T47D (cell line): ENCODE results near the gene ABHD17A.
"Not testable (repeated sequence)": the region's sequence is repeated elsewhere in the genome, so short reads cannot be mapped to it uniquely, and the experiment has no call there.

Experiments used
- DNase-seq, 2 experiments: peaks; one replicate each; pipeline versions ENCODE4 v3.0.0 to v3.0.0-alpha.2; 2011 to 2012; ENCODE audit warnings: low read depth in 1 of 2, low spot score in 1 of 2
- JUND ChIP-seq: IDR thresholded peaks from 2 replicates; pipeline ENCODE4 v1.6.1; 2012; ENCODE audit warnings: low read depth
- in situ Hi-C: cut with HindIII; loops from 2 replicates; pipeline ENCODE4 v1.10.0; 2016; ENCODE audit warnings: low sequenced_read_pairs, low pct_unique_long_range_greater_than_20kb

ABHD17A gene

DNA sequence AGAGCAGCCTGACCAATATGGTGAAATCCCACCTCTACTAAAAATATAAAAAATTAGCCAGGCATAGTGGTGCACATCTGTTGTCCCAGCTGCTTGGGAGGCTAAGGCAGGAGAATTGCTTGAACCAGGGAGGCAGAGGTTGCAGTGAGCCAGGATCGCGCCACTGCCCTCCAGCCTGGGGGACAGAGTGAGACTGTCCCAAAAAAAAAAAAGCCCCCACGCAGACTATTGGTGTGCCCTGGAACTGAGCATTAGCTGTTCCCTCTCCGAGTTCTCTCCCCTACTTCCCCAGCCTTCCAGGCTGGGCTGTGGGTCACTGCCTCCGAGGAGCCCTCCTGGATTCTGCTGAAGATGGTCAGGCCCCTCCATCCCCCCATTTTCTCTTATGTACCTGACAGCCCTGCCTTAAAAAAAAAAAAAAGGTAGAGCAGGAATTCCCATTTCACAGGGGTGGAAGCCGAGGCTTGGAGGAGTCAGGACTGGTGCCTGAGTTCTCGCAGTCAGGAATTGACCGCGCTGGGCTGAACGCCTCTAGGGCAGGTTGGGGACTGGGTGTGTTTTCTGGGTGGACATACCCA, 21.8 kb upstream of the ABHD17A start:
- no peak for DNase-seq
- in situ Hi-C loops: no loop called here
- TF ChIP-seq JUND: no peak

DNA sequence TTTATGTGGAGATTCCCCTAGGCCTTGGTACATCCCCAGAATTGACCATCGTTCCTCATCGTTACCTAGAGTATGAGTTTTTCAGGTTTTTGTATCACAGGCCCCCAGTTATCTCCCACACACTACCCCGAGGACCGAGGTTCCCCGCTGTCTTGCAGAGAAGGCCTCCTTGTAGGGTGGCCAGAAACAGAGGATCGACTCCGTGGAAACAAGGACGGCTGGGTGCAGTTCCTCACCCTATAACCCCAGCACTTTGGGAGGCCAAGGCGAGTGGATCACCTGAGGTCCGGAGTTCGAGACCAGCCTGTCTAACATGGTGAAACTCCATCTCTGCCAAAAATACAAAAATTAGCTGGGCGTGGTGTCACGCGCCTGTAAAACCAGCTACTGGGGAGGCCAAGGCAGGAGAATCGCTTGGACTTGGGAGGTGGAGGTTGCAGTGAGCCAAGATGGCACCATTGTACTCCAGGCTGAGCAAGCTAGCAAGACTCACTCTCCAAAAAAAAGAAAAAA, 20.6 kb upstream of the ABHD17A start:
- DNase-seq: no peak
- in situ Hi-C loops: no loop called here

DNA sequence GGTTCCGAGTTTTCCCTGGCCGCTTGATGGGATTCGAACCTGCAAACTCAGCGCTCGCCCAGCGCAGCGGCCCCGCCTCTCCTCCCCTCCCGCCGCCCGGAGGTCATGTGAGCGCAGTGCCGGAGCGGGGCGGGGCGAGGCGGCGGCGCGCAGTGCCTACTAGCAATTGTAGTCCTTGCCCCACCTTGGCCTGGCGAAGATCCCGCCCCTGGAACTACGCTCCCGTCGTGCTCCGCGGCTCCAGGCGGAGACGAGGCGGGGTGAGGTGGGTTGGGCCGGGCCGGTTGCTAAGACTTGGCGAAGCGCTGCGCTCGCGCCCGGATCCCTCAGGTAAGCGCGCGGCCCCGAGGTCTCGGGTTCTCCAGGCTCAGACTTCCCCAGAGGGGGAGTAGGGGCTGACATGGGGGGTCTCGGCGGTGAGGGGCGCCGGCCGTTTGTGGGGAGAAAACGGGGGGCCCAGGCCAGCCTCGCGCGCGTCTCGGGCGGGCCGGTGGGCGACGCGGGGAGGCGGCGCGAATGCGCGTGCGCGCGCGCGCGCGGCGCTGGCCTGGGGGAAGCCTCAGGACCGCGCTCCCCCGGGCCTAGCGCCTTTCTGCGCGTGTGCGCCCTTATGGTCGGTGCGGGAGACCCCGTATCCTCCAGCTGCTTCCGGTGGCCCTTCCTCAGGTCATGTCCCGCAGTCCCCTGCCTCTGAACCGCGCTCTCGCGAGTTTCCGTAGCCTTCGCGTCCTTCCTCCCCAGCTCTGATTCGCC, 20.0 kb upstream of the ABHD17A start, which contains the start of the genes ADAT3 and SCAMP4:
TSS of gene ADAT3 (plus strand) at position 290 of the 753 bp plus-strand sequence. CDS start 6,649 bp downstream, outside the sequence.
TSS of gene SCAMP4 (plus strand) at position 290 of the 753 bp plus-strand sequence. CDS start 9,621 bp downstream, outside the sequence.
- no peak for TF ChIP-seq JUND
- peak; percentile 66 to 98 for DNase-seq
- in situ Hi-C loops: no loop called here

More for the DNA sequence above, 20.6 kb upstream of the ABHD17A start:
- no peak for TF ChIP-seq JUND

DNA sequence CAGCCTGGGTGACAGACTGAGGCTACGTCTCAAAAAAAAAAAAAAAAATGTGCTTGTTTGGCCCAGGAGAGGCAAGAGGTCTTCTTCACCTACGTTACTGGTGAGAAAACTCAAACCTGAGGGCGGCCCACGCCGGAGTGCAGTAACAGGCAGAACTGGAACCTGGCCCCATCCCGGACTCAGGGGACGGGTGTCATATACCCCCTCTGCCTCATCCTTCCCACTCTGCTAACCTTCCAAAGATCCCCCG, 19.5 kb upstream of the ABHD17A start:
- in situ Hi-C loops: no loop called here
- no peak for TF ChIP-seq JUND
- no peak for DNase-seq

DNA sequence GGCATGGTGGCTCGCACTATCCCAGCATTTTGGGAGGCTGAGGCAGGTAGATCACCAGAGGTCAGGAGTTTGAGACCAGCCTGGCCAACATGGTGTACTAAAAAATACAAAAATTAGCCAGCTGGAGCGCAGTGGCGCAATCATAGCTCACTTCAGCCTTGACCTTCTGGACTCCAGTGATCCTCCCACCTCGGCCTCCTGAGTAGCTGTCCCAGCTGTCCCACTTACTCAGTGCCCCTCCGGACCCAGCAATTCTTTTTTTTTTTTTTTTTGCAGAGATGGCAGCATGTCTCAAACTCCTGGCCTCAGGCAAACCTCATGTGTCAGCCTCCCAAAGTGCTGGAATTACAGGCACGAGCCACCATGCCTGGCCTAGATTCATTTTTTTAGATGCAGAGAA, 17.6 kb upstream of the ABHD17A start:
- in situ Hi-C loops: no loop called here
- no peak for DNase-seq
- TF ChIP-seq JUND: no peak

DNA sequence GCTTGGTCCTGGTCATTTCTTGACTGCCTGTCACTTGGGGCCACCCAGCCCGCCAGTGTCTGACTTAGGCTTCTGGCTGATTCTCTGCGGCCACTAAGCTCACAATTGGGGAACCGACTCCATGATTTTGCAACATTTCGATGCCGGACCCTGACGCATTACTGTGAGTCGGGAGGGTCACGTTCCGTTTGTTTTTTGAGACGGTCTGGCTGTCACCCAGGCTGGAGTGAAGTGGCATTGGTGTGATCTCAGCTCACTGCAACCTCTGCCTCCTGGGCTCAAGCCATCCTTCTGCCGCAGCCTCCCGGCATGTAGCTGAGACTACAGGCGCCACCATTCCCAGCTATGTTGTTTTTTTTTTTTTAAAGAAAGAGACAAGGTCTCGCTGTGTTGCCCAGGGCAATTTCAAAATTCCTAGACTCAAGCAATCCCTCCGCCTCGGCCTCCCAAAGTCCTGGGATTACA, 16.7 kb upstream of the ABHD17A start:
- no peak for TF ChIP-seq JUND
- in situ Hi-C loops: no loop called here
- no peak for DNase-seq

DNA sequence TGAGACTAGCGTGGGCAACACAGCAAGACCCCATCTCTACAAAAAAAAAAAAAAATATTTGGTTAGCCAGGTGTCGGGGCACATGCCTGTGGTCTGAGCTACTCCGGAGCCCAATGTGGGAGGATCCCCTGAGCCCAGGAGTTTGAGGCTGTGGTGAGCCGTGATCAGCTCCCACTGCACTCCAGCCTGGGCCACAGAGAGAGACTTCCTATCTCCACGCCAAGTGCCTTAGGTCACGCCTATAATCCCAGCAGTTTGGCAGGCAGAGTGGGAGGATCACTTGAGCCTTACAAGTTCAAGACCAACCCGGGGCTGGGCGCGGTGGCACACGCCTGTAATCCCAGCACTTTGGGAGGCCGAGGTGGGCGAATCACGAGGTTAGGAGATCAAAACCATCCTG, 11.2 kb upstream of the ABHD17A start:
- in situ Hi-C loops: no loop called here
- TF ChIP-seq JUND: no peak
- no peak for DNase-seq

DNA sequence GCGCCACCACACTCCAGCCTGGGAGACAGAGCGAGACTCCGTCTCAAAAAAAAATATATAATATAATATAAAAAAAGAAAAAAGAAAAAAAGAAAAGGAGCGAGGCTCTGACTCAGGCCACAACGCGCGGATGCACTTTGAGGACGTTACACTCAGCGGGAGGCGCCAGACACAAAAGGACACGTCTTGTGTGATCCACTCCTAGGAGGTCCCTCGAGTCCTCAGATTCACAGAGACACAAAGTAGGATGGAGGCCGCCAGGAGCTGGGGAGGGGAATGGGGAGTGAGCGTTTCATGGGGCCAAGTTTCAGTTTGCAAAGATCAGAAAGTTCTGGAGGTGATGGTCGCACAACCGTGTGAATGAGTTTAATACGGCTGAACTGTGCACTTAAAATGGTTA, 8.5 kb upstream of the ABHD17A start:
- DNase-seq: no peak
- no peak for TF ChIP-seq JUND
- in situ Hi-C loops: no loop called here

DNA sequence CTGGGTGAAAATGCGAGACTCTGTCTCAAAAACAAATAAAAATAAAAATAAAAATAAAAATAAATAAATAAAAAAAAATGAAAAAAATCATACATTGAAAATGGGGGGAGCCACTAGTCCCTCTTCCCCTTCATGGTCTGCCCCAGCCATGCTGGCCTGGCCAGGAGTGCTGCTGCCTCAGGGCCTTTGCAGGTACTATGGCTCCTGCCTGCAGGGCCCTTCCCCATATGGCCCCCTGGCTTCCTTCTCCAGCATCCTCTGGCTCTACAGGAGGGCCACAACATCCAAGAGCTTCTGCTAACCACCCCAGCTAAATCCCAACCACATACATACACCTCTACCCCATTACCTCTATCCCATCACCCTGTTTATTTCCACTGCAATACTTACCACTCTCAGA, 4.6 kb upstream of the ABHD17A start:
- in situ Hi-C loops: no loop called here
- DNase-seq: no peak
- TF ChIP-seq JUND: no peak

DNA sequence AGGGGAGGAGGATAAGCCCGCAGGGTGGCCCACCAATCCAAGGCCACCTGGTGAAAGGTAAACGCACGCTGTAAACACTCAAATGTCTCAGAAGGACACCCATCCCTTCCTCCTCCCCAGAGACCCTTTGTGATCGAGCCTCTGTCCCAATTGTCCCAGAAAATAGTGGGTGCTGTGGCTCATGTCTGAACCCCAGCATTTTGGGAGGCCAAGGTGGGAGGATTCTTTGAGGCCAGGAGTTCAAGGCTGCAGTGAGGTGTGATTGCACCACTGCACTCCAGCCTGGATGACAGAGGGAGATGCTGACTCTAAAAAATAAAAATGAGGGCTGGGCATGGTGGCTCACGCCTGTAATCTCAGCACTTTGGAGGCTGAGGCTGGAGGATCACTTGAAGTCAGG, 3.1 kb upstream of the ABHD17A start:
- TF ChIP-seq JUND: no peak
- DNase-seq: no peak
- in situ Hi-C loops: no loop called here

DNA sequence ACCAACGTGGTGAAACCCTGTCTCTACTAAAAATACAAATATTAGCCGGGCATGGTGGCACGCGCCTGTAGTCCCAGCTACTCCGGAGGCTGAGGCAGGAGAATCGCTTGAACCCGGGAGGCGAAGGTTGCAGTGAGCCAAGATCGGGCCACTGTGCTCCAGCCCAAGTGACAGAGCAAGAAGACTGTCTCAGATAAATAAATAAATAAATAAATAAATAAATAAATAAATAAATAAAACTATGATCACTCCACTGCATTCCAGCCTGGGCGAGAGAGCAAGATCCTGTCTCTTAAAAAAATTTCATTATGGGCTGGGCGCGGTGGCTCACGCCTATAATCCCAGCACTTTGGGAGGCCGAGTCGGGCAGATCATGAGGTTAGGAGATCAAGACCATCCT, 1.1 kb upstream of the ABHD17A start:
- in situ Hi-C loops, DNase-seq: not testable (repeated sequence)

DNA sequence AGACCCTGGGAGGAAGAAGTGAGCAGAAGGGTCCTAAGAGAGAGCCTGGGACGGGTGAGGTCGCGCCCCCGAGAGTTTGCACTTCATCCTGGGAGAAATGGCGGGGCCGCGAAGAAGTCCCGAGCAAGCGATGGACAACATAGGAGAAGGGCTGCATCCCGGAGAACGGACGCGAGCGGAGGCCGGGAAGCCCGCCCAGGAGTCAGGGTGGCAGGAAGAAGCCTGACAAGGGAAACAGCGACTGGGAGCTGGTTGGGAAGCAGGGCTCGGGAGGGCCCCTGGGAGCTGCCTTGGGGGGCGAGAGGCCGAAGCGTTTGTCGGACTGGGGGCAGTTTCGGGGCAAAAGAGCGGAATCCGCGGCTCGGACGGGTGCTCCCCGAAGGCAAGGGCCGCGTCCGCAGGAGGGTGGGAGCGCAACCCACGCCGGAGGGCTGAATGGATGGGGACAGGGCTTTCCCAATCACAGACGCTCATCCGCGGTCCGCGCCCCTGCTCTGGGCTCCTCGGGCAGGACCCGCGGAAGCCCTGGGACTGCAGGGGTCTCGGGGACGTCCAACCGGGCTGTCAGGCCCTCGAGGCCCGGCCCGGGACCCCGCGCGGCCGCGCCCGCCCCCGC, 469 bp downstream of the ABHD17A start:
- no peak for TF ChIP-seq JUND
- no peak for DNase-seq
- in situ Hi-C loops: no loop called here

DNA sequence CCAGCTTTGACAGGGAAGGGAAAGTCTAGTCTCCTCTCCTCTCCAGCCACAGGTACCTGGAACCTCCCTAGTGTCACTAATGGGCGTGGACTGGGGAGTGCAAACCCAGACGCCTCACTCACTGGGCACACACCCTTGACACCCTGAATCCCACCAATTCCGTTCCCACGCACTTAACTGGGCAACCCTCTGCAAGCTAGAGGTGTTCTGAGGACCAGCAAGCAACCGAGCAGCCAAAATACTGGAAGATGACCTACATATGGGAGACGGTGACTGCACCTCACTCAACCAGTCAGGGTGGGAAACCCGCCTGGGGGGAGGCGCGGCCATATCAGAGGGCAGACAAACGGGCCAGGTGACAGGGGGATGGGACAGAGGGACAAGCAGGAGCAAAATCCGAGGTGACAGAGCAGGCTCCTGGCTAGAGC, 991 bp downstream of the ABHD17A start:
- no peak for TF ChIP-seq JUND
- in situ Hi-C loops: no loop called here
- peak; percentile 32 to 37 for DNase-seq
